HepG2 (cell line): Measurements from ENCODE around the gene PEMT. TPM values are rescaled to one million over a fixed set of nuclear protein-coding genes. Genes with fewer than 3 reads are reported as not detected.

Experiments
- AKAP8 ChIP-seq: sonication (generic); formaldehyde crosslinking; IDR thresholded peaks from 2 replicates; pipeline ENCODE4 v1.5.1; 2020; ENCODE audit warnings: mild to moderate bottlenecking, missing genetic modification reagents
- ARID4A ChIP-seq: sonication (generic); formaldehyde crosslinking; IDR thresholded peaks from 2 replicates; pipeline ENCODE4 v1.5.0; 2020; ENCODE audit warnings: mild to moderate bottlenecking, missing genetic modification reagents, borderline replicate concordance
- ARID5B ChIP-seq: IDR thresholded peaks from 2 replicates; pipeline ENCODE4 v1.4.0; 2020; ENCODE audit warnings: mild to moderate bottlenecking, missing genetic modification reagents
- CCAR2 ChIP-seq: fragments of 200-400 bp; formaldehyde crosslinking; optimal IDR thresholded peaks from 2 replicates; pipeline ENCODE3; 2018; ENCODE audit warnings: low read depth, mild to moderate bottlenecking, low read length, moderate library complexity
- MEIS2 ChIP-seq: sonication (generic); formaldehyde crosslinking; IDR thresholded peaks from 2 replicates; pipeline ENCODE4 v1.9.0; 2021; ENCODE audit warnings: mild to moderate bottlenecking, missing genetic modification reagents
- MLXIP ChIP-seq: sonication (generic); formaldehyde crosslinking; IDR thresholded peaks from 2 replicates; pipeline ENCODE4 v1.9.0; 2021; ENCODE audit warnings: missing genetic modification reagents, borderline replicate concordance
- PAXIP1 ChIP-seq: sonication (generic); formaldehyde crosslinking; conservative IDR thresholded peaks from 2 replicates; pipeline ENCODE4 v1.4.0; 2020; ENCODE audit warnings: mild to moderate bottlenecking, missing genetic modification reagents, moderate library complexity
- ZNF329 ChIP-seq: sonication (generic); formaldehyde crosslinking; IDR thresholded peaks from 2 replicates; pipeline ENCODE4 v1.9.0; 2021; ENCODE audit warnings: low read depth, mild to moderate bottlenecking, missing genetic modification reagents
- ZNF383 ChIP-seq: sonication (generic); formaldehyde crosslinking; IDR thresholded peaks from 2 replicates; pipeline ENCODE4 v1.4.0; 2020; ENCODE audit warnings: missing genetic modification reagents, mild to moderate bottlenecking, borderline replicate concordance
- ZNF562 ChIP-seq: sonication (generic); formaldehyde crosslinking; IDR thresholded peaks from 2 replicates; pipeline ENCODE4 v1.8.0; 2022; ENCODE audit warnings: missing genetic modification reagents, borderline replicate concordance
- ZSCAN29 ChIP-seq: sonication (generic); formaldehyde crosslinking; conservative IDR thresholded peaks from 2 replicates; pipeline ENCODE4 v1.4.0; 2020; ENCODE audit warnings: mild to moderate bottlenecking, missing genetic modification reagents
- polyA plus RNA-seq, 8 experiments: library from polyadenylated mRNA; depleted of rRNA in 3 of 8; stranded (reverse) in 7 of 8; unstranded in 1 of 8; fragments of >200 nt; fragmentation: Illumina TruSeq in 4 of 8; extraction: Trizol in 4 of 8; gene quantifications; 2 replicates each; pipeline versions ENCODE4 v1.2.1 to v1.2.3, GENCODE V29; 2011 to 2016; ENCODE audit warnings: low read depth in 4 of 8, missing spikeins in 1 of 8, mixed read lengths in 1 of 8; ENCODE audit not compliant: insufficient read depth in 1 of 8
- total RNA-seq, 5 experiments: library from RNA; depleted of rRNA; stranded (reverse); fragments of >200 nt; fragmentation: Illumina TruSeq; extraction: Trizol; gene quantifications; 2 replicates each; pipeline ENCODE4 v1.2.3, GENCODE V29; 2016; ENCODE audit warnings: low read depth in 1 of 5

PEMT gene
- total and polyA plus RNA-seq, 2 of the 13 experiments (the other 11 are each of a cell fraction or from before 2014, with no cell fraction given): 31.7 to 43.6 TPM

GRCh38 chr17:17572010-17572785 is 19.3 kb downstream of the PEMT start (continued):
- TF ChIP-seq PAXIP1 (CRISPR knock-in tag): peak; percentile 86
- no peak; the same call in 1 of the 2 replicates for TF ChIP-seq MEIS2 (CRISPR knock-in tag)
- no peak for TF ChIP-seq ZNF562
- TF ChIP-seq AKAP8 (CRISPR knock-in tag): no peak
- TF ChIP-seq ARID4A: peak; percentile 34; the same call in 1 of the 2 replicates
- TF ChIP-seq MLXIP (CRISPR knock-in tag): no peak
- no peak for TF ChIP-seq ZSCAN29 (CRISPR knock-in tag)
- TF ChIP-seq ARID5B: peak; percentile 70
- TF ChIP-seq ZNF329 (CRISPR knock-in tag): no peak
- TF ChIP-seq ZNF383: no peak
- no peak for TF ChIP-seq CCAR2
